Measurements from ENCODE around the gene CYP4A11. TPM values are rescaled to one million over a fixed set of nuclear protein-coding genes. Genes with fewer than 3 reads are reported as not detected.
"Not testable (repeated sequence)": the region's sequence is repeated elsewhere in the genome, so short reads cannot be mapped to it uniquely, and the experiment has no call there.

CYP4A11 gene, protein sequence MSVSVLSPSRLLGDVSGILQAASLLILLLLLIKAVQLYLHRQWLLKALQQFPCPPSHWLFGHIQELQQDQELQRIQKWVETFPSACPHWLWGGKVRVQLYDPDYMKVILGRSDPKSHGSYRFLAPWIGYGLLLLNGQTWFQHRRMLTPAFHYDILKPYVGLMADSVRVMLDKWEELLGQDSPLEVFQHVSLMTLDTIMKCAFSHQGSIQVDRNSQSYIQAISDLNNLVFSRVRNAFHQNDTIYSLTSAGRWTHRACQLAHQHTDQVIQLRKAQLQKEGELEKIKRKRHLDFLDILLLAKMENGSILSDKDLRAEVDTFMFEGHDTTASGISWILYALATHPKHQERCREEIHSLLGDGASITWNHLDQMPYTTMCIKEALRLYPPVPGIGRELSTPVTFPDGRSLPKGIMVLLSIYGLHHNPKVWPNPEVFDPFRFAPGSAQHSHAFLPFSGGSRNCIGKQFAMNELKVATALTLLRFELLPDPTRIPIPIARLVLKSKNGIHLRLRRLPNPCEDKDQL
- total RNA-seq: not detected

DNA sequence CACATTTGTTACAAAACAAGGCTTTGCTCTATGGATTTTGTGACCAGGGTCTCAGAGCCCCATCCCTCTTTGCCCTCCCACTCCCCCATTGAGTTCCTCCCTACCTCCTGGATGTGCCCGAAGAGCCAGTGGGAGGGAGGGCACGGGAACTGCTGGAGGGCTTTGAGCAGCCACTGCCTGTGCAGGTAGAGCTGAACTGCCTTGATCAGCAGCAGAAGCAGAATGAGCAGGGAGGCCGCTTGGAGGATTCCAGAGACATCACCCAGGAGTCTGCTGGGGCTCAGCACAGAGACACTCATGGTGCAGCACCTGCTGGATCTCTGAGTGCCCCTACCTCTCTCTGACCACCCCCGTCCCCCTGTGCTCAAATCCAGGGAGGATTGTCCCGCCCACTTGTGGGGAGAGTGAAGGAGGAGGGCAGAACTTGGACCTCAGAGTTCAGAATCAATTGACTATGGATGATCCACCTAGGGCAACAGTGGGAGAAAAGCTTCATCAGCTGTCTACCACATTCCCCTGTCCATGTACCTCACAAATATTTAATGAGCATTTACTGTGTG lies at the start of gene CYP4A11:
CYP4A11 (minus strand) TSS at position 342 of the 560 bp plus-strand sequence; CDS start at position 299, 43 bp downstream.
- H3K9me3 Mint-ChIP-seq: no peaks in the 10 kb centered on the region
- H3K36me3 Mint-ChIP-seq: no peaks in the 10 kb centered on the region
- no peak within 1 kb of the TSS for H3K4me3 Mint-ChIP-seq
- H3K27me3 Mint-ChIP-seq: peaks cover 16 to 29% of the 10 kb centered on the region in 2 donors
- no peak within 1 kb of the TSS for H3K27ac Mint-ChIP-seq
- DNase-seq (ENCODE audit: low spot score) (no peak), ATAC-seq (peak; percentile 9 to 40)
- H3K4me1 Mint-ChIP-seq (ENCODE audit: low read depth in 2 of 2): no peaks in the 10 kb centered on the region

DNA sequence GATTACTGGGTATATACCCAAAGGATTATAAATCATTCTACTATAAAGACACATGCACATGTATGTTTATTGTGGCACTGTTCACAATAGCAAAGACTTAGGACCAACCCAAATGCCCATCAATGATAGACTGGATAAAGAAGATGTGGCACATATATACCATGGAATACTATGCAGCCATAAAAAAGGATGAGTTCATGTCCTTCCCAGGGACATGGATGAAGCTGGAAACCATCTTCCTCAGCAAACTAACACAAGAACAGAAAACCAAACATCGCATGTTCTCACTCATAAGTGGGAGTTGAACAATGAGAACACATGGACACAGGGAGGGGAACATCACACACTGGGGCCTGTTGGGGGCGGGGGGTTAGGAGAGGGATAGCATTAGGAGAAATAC lies 49.3 kb upstream of the CYP4A11 start:
- H3K27me3 Mint-ChIP-seq: peaks cover 19% of the 10 kb centered on the region in 2 donors
- H3K9me3 Mint-ChIP-seq; ATAC-seq; DNase-seq (ENCODE audit: low spot score); H3K27ac Mint-ChIP-seq; H3K4me1 Mint-ChIP-seq (ENCODE audit: low read depth in 2 of 2); H3K4me3 Mint-ChIP-seq; H3K36me3 Mint-ChIP-seq: not testable (repeated sequence)

DNA sequence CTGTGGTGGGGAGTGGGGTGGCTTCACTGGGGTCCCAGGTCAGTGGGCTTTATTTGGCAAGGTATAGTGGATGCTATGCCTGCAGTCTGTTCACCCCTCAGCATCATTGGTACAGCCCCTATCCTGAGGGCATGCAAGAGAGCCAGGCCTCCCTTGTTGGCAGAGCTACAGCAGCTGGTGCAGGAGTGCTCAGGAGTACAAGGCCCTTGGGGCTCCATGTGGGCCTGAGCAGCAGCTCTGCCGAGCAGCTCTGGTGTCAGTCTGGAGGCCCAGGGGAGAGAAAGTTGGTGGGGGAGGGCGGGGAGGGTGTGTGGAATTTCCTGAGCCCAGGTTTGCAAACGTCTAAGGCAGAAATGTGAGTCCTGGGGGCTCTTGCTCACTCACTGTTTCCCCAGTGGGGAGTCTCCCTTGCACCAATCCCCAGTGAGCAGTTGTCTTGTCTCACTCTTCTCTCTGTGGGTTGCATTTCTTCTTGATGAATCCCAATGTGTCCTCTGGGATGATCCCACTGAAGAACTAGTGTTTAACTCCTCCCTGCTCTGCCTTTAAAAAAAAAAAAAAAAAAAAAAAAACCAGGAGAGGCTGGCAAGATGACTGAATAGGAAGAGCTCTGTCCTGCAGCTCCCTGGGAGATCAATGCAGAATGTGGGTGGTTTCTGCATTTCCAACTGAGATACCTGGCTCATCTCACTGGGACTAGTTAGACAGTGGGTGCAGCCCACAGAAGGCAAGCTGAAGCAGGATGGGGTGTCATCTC lies 42.7 kb upstream of the CYP4A11 start:
- H3K27me3 Mint-ChIP-seq: peaks cover 29 to 36% of the 10 kb centered on the region in 2 donors
- peaks cover 2% of the 10 kb centered on the region for H3K36me3 Mint-ChIP-seq
- H3K4me3 Mint-ChIP-seq: no peak overlapping the region
- DNase-seq (ENCODE audit: low spot score) (no peak), ATAC-seq (peak in 1 of 2 donors; percentile 48)
- no peak overlapping the region for H3K27ac Mint-ChIP-seq
- no peaks in the 10 kb centered on the region for H3K4me1 Mint-ChIP-seq (ENCODE audit: low read depth in 2 of 2)
- peaks cover 3% of the 10 kb centered on the region for H3K9me3 Mint-ChIP-seq

DNA sequence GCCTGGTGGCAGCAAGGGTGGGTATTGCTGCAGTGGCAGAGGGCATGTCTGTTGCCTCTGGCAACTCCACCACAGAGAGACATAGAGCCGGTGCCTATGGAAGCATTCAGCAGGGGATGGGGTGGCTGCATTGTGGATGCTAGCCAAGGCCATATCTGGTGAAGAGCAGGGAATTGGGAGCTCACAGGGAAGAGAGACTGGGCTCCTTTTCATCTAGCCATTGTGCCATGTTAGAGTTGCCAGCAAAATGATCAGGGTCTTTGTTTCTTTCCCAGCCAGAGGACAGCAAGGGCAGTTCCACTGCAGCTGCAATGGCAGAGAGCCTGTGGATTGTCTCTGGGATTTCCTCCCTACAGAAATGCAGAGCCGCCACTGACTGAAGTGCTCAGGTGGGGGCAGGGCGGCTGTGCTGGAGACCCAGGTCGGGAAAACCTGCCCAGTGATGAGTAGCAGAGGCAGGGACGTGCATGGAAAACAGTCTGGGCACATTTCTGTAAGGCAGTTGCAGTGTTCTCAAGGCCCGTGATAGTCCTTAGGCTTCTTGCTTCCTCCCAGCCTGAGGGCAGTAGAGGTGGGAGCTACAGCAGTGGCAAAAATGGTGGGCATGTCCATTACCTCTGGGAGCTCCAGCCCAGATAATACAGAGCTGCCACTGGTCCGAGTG lies 42.0 kb upstream of the CYP4A11 start:
- H3K4me3 Mint-ChIP-seq: no peak overlapping the region
- DNase-seq (ENCODE audit: low spot score) (no peak), ATAC-seq (peak in 1 of 2 donors; percentile 32)
- H3K4me1 Mint-ChIP-seq (ENCODE audit: low read depth in 2 of 2): no peaks in the 10 kb centered on the region
- peaks cover 29 to 43% of the 10 kb centered on the region in 2 donors for H3K27me3 Mint-ChIP-seq
- no peak overlapping the region for H3K27ac Mint-ChIP-seq
- H3K9me3 Mint-ChIP-seq: peaks cover 7% of the 10 kb centered on the region
- H3K36me3 Mint-ChIP-seq: peaks cover 7% of the 10 kb centered on the region

DNA sequence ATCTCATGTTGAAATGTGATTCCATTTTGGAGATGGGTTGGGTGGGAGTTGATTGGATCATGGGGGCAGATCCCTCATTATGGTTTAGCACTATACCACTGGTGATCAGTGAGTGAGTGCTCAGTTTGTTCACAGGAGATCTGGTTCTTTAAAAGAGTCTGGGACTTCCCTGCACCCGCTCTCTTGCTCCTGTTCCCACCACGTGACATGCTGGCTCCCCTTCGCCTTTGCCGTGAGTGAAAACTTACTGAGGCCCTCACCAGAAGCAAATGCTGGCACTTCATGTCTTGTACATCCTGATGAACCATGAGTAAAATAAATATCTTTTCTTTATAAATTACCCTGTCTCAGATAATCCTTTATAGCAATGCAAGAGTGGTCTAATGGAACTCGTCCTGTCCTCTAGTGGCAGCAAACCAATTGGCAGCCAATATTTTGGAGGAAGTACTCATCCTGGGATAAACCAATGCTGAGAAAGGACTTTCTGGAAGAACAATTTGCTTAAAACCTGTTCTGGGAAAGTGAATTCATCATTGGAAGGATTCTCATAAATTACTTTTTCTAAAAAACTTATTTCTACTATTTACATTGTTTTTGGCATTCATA lies 27.8 kb upstream of the CYP4A11 start:
- H3K36me3 Mint-ChIP-seq: no peaks in the 10 kb centered on the region
- H3K27ac Mint-ChIP-seq: no peak overlapping the region
- H3K4me1 Mint-ChIP-seq (ENCODE audit: low read depth in 2 of 2): no peaks in the 10 kb centered on the region
- no peaks in the 10 kb centered on the region for H3K9me3 Mint-ChIP-seq
- DNase-seq (ENCODE audit: low spot score) (no peak), ATAC-seq (no peak)
- H3K27me3 Mint-ChIP-seq: peaks cover 16 to 29% of the 10 kb centered on the region in 2 donors
- H3K4me3 Mint-ChIP-seq: no peak overlapping the region

DNA sequence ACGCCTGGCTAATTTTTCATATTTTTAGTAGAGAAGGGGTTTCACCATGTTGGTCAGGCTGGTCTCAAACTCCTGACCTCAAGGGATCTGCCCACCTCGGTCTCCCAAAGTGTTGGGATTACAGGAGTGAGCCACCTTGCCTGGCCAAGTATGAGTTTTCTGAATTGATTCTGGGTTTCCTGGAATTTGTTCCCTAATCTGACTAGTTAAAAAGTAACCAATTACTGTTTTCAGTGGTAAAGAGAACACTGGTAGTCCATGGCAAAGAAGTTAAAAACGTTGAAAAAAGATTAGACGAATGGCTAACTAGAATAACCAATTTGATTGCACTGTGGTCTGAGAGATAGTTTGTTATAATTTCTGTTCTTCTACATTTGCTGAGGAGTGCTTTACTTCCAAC lies 21.0 kb upstream of the CYP4A11 start:
- H3K27ac Mint-ChIP-seq; DNase-seq (ENCODE audit: low spot score); H3K4me1 Mint-ChIP-seq (ENCODE audit: low read depth in 2 of 2); H3K36me3 Mint-ChIP-seq; ATAC-seq; H3K4me3 Mint-ChIP-seq; H3K9me3 Mint-ChIP-seq: not testable (repeated sequence)
- peaks cover 9 to 30% of the 10 kb centered on the region in 2 donors for H3K27me3 Mint-ChIP-seq

DNA sequence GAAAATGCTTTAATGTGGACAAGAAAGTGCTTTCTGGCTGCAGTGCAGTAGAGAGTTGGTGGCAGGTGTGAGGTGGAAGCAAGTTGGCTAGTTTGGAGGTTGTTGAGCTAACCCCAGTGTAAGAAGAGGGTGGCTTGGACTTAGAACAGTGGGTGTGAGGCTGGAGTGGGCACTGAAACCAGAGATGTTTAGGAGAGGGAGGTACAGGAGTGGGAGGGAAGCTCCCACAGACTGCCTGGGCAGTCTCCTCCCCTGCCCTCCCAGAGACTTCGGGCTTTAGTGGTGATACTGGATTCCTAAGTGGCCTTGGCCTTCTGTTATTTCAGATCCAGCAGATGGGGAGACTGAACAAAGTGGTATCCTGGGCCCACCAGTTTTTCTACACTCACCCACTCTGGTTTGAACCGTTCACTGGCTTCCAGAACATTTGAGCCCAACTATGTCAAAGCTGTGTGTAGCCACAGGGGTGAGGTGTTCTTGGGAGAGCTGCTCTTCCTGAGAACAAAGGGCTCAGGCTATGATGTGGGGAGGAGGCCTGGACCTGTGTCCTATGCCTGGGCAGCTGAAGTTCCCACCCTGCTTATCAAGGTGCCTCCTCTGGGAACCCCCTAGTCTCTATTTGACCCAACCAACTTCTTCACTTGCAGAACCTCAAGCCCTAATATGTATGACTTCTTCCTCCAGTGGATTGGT lies 19.9 kb upstream of the CYP4A11 start:
- DNase-seq (ENCODE audit: low spot score): no peak
- ATAC-seq: peak in 1 of 2 donors; percentile 66
- no peaks in the 10 kb centered on the region for H3K4me1 Mint-ChIP-seq (ENCODE audit: low read depth in 2 of 2)
- H3K27ac Mint-ChIP-seq: no peak overlapping the region
- H3K9me3 Mint-ChIP-seq: no peaks in the 10 kb centered on the region
- H3K27me3 Mint-ChIP-seq: peaks cover 12 to 35% of the 10 kb centered on the region in 2 donors
- no peaks in the 10 kb centered on the region for H3K36me3 Mint-ChIP-seq
- no peak overlapping the region for H3K4me3 Mint-ChIP-seq

DNA sequence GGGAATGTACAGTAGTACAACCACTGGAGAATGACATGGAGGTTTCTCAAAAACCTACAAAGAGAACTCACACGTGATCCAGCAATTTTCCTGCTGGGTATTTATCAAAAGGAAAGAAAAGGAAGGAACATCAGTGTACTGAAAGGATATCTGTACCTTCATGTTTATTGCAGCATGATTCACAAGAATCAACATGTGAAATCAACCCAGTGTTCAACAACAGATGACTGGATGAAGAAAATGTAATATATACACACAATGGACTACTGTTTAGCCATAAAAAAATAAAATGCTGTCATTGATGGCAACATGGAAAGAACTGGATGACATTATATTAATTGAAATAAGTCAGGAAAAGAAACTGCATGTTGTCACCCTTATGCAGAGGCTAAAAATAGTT lies 19.0 kb upstream of the CYP4A11 start:
- H3K4me1 Mint-ChIP-seq (ENCODE audit: low read depth in 2 of 2): no peaks in the 10 kb centered on the region
- no peaks in the 10 kb centered on the region for H3K36me3 Mint-ChIP-seq
- no peaks in the 10 kb centered on the region for H3K9me3 Mint-ChIP-seq
- peaks cover 10 to 35% of the 10 kb centered on the region in 2 donors for H3K27me3 Mint-ChIP-seq
- H3K27ac Mint-ChIP-seq: no peak overlapping the region
- ATAC-seq (no peak), DNase-seq (ENCODE audit: low spot score) (no peak)
- no peak overlapping the region for H3K4me3 Mint-ChIP-seq

DNA sequence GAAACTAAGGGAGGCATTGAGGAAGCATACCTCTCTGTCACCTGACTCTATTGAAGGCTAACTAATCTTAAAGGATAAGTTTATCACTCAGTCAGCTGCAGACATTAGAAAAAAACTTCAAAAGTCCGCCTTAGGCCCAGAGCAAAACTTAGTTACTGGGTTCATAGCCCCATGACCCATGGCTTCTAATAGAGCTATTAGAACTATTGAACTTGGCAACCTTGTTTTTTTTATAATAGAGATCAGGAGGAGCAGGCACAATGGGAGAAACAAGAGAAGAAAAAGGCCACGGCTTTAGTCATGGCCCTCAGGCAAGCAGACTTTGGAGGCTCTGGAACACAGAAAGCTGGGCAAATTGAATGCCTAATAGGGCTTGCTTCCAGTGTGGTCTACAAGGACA lies 13.8 kb upstream of the CYP4A11 start:
- H3K27me3 Mint-ChIP-seq: peaks cover 15 to 30% of the 10 kb centered on the region in 2 donors
- H3K4me3 Mint-ChIP-seq; ATAC-seq; H3K27ac Mint-ChIP-seq; H3K4me1 Mint-ChIP-seq (ENCODE audit: low read depth in 2 of 2); DNase-seq (ENCODE audit: low spot score); H3K36me3 Mint-ChIP-seq; H3K9me3 Mint-ChIP-seq: not testable (repeated sequence)

DNA sequence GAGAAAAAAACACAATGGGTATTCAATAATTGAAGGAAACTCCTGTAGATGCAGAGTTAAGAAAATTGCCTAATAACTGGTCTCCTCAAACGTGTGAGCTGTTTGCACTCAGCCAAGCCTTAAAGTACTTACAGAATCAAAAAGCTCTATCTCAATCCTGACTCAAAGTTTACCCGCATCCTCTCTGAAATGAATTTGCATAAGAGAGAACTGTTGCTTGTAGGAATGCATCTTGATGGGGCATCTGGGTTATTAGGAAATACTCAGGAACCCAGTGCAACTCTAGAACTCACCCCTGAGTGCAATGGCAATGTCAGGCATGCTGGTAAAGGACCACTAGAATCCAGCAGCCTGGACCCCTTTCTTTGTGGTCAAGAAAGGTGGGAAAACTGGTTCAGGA lies 12.6 kb upstream of the CYP4A11 start:
- peaks cover 15 to 22% of the 10 kb centered on the region in 2 donors for H3K27me3 Mint-ChIP-seq
- DNase-seq (ENCODE audit: low spot score); H3K27ac Mint-ChIP-seq; H3K9me3 Mint-ChIP-seq; ATAC-seq; H3K4me3 Mint-ChIP-seq; H3K36me3 Mint-ChIP-seq; H3K4me1 Mint-ChIP-seq (ENCODE audit: low read depth in 2 of 2): not testable (repeated sequence)

DNA sequence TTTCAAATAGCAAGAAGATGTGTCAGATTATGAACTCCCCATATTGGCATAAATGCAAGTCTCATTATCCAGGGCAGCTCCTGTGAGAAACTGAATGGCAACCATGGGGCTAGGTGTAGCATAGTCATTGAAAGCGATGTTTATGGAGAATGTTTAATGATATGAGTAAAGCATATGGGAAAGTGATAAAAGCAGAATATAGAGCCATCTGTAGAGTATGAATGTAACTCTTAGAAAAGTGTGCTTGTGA lies 8.1 kb upstream of the CYP4A11 start:
- ATAC-seq; H3K4me1 Mint-ChIP-seq (ENCODE audit: low read depth in 2 of 2); H3K27ac Mint-ChIP-seq; DNase-seq (ENCODE audit: low spot score); H3K9me3 Mint-ChIP-seq; H3K4me3 Mint-ChIP-seq; H3K36me3 Mint-ChIP-seq: not testable (repeated sequence)
- peaks cover 18 to 22% of the 10 kb centered on the region in 2 donors for H3K27me3 Mint-ChIP-seq

DNA sequence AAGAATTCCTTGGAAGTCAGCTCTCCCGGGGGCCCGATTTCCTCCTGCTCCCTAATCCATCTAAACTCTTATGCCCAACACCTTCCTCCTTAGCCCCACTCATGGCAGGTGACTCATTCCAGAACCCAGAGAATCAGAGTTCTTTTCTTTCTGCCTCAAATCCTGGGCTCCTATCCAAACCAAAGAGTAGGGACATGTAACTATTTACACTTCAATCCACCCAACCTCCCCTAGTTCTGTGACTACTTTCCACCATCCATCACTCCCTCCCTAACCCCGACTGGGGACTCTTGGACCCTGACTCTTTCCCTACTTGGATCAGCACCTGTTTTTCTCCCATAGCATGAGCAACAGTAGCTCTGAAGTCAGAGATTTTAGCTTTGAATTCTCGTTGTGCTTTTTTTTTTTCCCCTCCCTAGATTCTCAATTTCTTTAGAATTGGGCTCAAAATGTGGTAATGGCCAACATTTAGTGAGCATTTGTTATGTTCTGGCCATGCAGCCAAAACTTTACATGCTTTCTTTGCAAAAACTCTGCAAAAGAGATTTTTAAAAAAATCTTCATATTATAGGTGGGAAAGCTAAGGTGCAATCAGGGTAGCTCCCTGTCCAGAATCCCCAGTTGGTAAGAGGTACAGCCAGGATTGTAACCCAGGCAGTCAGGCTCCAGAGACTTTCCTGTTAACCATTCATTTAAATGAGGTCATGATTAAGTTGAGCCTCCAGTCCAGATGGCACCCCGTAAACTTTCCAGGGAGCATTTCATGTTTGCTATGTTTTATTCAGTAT lies 7.5 kb upstream of the CYP4A11 start:
- H3K4me3 Mint-ChIP-seq: no peak overlapping the region
- no peaks in the 10 kb centered on the region for H3K36me3 Mint-ChIP-seq
- ATAC-seq (no peak), DNase-seq (ENCODE audit: low spot score) (no peak)
- no peak overlapping the region for H3K27ac Mint-ChIP-seq
- no peaks in the 10 kb centered on the region for H3K4me1 Mint-ChIP-seq (ENCODE audit: low read depth in 2 of 2)
- no peaks in the 10 kb centered on the region for H3K9me3 Mint-ChIP-seq
- peaks cover 18 to 27% of the 10 kb centered on the region in 2 donors for H3K27me3 Mint-ChIP-seq
